Measurements from ENCODE around the gene ATF7IP2. TPM values are rescaled to one million over a fixed set of nuclear protein-coding genes. Genes with fewer than 3 reads are reported as not detected.
A peak's percentile ranks its signal among the peaks of the same experiment; 100 is the strongest.

The ATF7IP2 gene
- total RNA-seq, 1 donor from 2014 or later, result 8.6 TPM

DNA sequence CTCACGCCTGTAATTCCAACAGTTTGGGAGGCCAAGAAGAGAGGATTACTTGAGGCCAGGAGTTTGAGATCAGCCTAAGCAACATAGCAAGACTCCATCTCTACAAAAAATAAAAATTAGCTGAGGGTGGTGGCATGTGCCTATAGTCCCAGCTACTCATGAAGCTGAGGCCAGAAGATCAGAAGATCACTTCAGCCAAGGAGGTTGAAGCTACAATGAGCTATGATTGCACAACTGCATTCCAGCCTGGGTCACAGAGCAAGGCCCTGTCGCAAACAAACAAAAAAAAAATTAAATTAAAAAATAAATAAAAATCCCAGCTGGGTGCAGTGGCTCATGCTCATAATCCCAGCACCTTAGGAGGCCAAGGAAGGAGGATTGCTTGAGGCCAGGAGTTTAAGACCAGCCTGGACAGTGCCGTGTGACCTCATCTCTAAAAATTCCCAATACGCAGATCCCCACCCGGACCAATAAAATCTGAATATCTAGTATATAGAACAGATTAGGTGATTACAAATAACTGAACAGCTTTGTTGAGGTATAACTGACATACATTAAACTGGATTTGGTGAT, 18.2 kb upstream of the ATF7IP2 start:
- Mint-ChIP-seq H3K27ac (ENCODE audit: unreplicated experiment) (no peak overlapping the region), H3K36me3 (ENCODE audit: low read depth, unreplicated experiment) (no peaks in the 10 kb centered on the region), H3K9me3 (ENCODE audit: unreplicated experiment) (peaks cover 5% of the 10 kb centered on the region), H3K4me1 (ENCODE audit: low read depth, unreplicated experiment) (no peaks in the 10 kb centered on the region), H3K4me3 (ENCODE audit: unreplicated experiment) (no peak overlapping the region), H3K27me3 (ENCODE audit: low read depth, unreplicated experiment) (no peaks in the 10 kb centered on the region)
- Histone ChIP-seq H4K20me1 (ENCODE audit: insufficient read depth, low read length) (no peaks in the 10 kb centered on the region), H3K79me2 (ENCODE audit: insufficient read depth, low read length) (no peaks in the 10 kb centered on the region), H3K4me1 (ENCODE audit: insufficient read depth, low read length) (no peaks in the 10 kb centered on the region), H3K9me3 (ENCODE audit: insufficient read depth, low read depth, low read length) (no peaks in the 10 kb centered on the region), H2AFZ (ENCODE audit: low read depth, low read length) (no peak overlapping the region), H3K9ac (ENCODE audit: low read length) (no peak overlapping the region), H3K36me3 (ENCODE audit: insufficient read depth, low read length) (no peaks in the 10 kb centered on the region), H3K4me3 (ENCODE audit: insufficient read depth, low read depth, low read length) (no peak overlapping the region), H3K27ac (ENCODE audit: low read depth, low read length) (no peak overlapping the region), H3K4me2 (ENCODE audit: low read length) (no peak overlapping the region), H3K27me3 (ENCODE audit: insufficient read depth, low read length) (no peaks in the 10 kb centered on the region)
- TF ChIP-seq, protein P1, sequence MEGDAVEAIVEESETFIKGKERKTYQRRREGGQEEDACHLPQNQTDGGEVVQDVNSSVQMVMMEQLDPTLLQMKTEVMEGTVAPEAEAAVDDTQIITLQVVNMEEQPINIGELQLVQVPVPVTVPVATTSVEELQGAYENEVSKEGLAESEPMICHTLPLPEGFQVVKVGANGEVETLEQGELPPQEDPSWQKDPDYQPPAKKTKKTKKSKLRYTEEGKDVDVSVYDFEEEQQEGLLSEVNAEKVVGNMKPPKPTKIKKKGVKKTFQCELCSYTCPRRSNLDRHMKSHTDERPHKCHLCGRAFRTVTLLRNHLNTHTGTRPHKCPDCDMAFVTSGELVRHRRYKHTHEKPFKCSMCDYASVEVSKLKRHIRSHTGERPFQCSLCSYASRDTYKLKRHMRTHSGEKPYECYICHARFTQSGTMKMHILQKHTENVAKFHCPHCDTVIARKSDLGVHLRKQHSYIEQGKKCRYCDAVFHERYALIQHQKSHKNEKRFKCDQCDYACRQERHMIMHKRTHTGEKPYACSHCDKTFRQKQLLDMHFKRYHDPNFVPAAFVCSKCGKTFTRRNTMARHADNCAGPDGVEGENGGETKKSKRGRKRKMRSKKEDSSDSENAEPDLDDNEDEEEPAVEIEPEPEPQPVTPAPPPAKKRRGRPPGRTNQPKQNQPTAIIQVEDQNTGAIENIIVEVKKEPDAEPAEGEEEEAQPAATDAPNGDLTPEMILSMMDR (IDR thresholded peaks at IDR 0.05; ENCODE audit: insufficient read depth, low read depth, low read length), result no peak
- TF ChIP-seq EZH2 (IDR thresholded peaks at IDR 0.05; ENCODE audit: insufficient read depth, low read length), result no peak
- FAIRE-seq, result no peak
- DNase-seq (ENCODE audit: low read depth), result no peak

DNA sequence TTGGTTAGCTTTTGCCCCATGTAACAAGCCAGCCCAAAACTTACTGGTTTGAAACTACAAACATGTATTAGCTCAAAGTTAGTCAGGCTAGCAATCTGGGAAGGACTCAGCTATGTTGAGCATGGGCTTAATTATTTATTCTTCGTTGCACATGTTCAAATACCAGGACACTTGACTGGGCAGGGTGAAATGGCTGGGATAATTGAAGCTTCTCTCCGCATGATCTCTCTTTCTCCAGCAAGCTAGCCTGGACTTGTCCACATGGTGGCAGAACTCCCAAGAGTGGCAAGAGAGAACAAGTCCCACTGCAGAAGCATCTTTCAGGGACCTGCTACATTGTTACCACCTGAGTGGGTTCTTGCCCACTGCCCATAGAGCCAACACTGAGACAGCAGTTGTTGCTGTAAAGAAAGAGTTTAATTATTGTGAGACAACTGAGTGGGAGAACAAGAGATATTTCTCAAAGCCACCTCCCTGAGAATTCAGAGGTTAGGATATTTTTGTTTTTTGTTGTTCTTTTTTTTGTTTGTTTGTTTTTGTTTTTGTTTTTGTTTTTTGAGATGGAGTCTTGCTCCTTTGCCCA, 16.8 kb upstream of the ATF7IP2 start:
- no peaks in the 10 kb centered on the region for H3K9me3 ChIP-seq (ENCODE audit: insufficient read depth, low read depth, low read length)
- Mint-ChIP-seq H3K4me1 (ENCODE audit: low read depth, unreplicated experiment) (no peaks in the 10 kb centered on the region), H3K36me3 (ENCODE audit: low read depth, unreplicated experiment) (no peaks in the 10 kb centered on the region), H3K27me3 (ENCODE audit: low read depth, unreplicated experiment) (no peaks in the 10 kb centered on the region), H3K4me3 (ENCODE audit: unreplicated experiment) (no peak overlapping the region), H3K27ac (ENCODE audit: unreplicated experiment) (no peak overlapping the region), H3K9me3 (ENCODE audit: unreplicated experiment) (peaks cover 5% of the 10 kb centered on the region)
- FAIRE-seq (no peak), DNase-seq (ENCODE audit: low read depth) (peak; percentile 11)
- H3K9ac ChIP-seq (ENCODE audit: low read length), result no peak overlapping the region
- H4K20me1 ChIP-seq (ENCODE audit: insufficient read depth, low read length), result no peaks in the 10 kb centered on the region
- H3K4me3 ChIP-seq (ENCODE audit: insufficient read depth, low read depth, low read length), result no peak overlapping the region
- no peaks in the 10 kb centered on the region for H3K27me3 ChIP-seq (ENCODE audit: insufficient read depth, low read length)
- H3K79me2 ChIP-seq (ENCODE audit: insufficient read depth, low read length), result no peaks in the 10 kb centered on the region
- H2AFZ ChIP-seq (ENCODE audit: low read depth, low read length), result no peak overlapping the region
- no peak overlapping the region for H3K27ac ChIP-seq (ENCODE audit: low read depth, low read length)
- H3K4me1 ChIP-seq (ENCODE audit: insufficient read depth, low read length), result no peaks in the 10 kb centered on the region
- no peak overlapping the region for H3K4me2 ChIP-seq (ENCODE audit: low read length)
- H3K36me3 ChIP-seq (ENCODE audit: insufficient read depth, low read length), result no peaks in the 10 kb centered on the region
- no peak for TF ChIP-seq EZH2 (IDR thresholded peaks at IDR 0.05; ENCODE audit: insufficient read depth, low read length)
- TF ChIP-seq, protein P1 (IDR thresholded peaks at IDR 0.05; ENCODE audit: insufficient read depth, low read depth, low read length), result no peak

DNA sequence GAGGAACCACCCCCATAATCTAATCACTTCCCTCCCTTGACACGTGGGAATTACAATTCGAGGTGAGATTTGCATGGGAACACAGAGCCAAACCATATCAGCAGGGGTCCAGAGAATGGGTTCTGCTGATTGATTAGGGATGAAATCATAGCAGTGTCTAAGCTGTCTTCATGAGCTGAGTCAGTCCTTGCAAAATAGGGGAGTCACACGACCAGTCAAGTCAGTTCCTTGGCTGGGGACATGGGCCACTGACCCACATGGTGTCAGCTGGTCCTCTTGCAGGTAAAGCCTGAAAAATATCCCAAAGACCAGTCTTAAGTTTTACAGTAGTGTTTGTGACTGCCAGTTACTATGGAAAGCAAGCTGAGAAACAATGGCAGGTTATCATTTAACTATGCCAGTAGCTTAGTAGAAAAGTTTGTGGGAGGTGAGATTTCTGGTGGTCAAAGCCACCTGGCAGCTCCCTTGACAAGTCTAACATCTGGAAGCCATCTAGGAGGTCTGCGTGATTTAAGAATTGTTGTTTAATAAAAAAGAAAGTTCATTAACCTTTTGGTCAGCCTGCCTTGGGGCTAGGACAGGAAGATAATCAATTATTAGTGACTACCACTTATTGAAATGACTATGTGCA, 15.7 kb upstream of the ATF7IP2 start:
- no peak for TF ChIP-seq EZH2 (IDR thresholded peaks at IDR 0.05; ENCODE audit: insufficient read depth, low read length)
- TF ChIP-seq, protein P1 (IDR thresholded peaks at IDR 0.05; ENCODE audit: insufficient read depth, low read depth, low read length), result no peak

More for the DNA sequence above, 15.7 kb upstream of the ATF7IP2 start:
- Histone ChIP-seq H3K4me3 (ENCODE audit: insufficient read depth, low read depth, low read length) (no peak overlapping the region), H3K27me3 (ENCODE audit: insufficient read depth, low read length) (no peaks in the 10 kb centered on the region), H3K27ac (ENCODE audit: low read depth, low read length) (no peak overlapping the region), H3K4me2 (ENCODE audit: low read length) (no peak overlapping the region), H3K36me3 (ENCODE audit: insufficient read depth, low read length) (no peaks in the 10 kb centered on the region), H3K79me2 (ENCODE audit: insufficient read depth, low read length) (no peaks in the 10 kb centered on the region), H3K9me3 (ENCODE audit: insufficient read depth, low read depth, low read length) (no peaks in the 10 kb centered on the region), H3K4me1 (ENCODE audit: insufficient read depth, low read length) (no peaks in the 10 kb centered on the region), H4K20me1 (ENCODE audit: insufficient read depth, low read length) (no peaks in the 10 kb centered on the region), H3K9ac (ENCODE audit: low read length) (no peak overlapping the region), H2AFZ (ENCODE audit: low read depth, low read length) (no peak overlapping the region)
- DNase-seq (ENCODE audit: low read depth) (peak; percentile 18), FAIRE-seq (no peak)
- Mint-ChIP-seq H3K9me3 (ENCODE audit: unreplicated experiment) (peaks cover 5% of the 10 kb centered on the region), H3K36me3 (ENCODE audit: low read depth, unreplicated experiment) (no peaks in the 10 kb centered on the region), H3K27ac (ENCODE audit: unreplicated experiment) (no peak overlapping the region), H3K4me1 (ENCODE audit: low read depth, unreplicated experiment) (no peaks in the 10 kb centered on the region), H3K27me3 (ENCODE audit: low read depth, unreplicated experiment) (no peaks in the 10 kb centered on the region), H3K4me3 (ENCODE audit: unreplicated experiment) (no peak overlapping the region)
